HepG2 (cell line): ENCODE data around the gene PRRT1B. TPM values are rescaled to one million over a fixed set of nuclear protein-coding genes. Genes with fewer than 3 reads are reported as not detected.

ENCODE experiments used
- FOXC1 ChIP-seq: sonication (generic); formaldehyde crosslinking; IDR thresholded peaks from 2 replicates; pipeline ENCODE4 v1.8.0; 2022; ENCODE audit warnings: mild to moderate bottlenecking, missing genetic modification reagents, borderline replicate concordance
- FOXM1 ChIP-seq: sonication (generic); formaldehyde crosslinking; IDR thresholded peaks from 2 replicates; pipeline ENCODE4 v1.5.0; 2020; ENCODE audit warnings: missing genetic modification reagents
- IKZF5 ChIP-seq: IDR thresholded peaks from 2 replicates; pipeline ENCODE4 v1.6.1; 2018; ENCODE audit warnings: missing genetic modification reagents, mild to moderate bottlenecking, missing compliant biosample characterization
- MED1 ChIP-seq: sonication (generic); formaldehyde crosslinking; IDR thresholded peaks from 2 replicates; pipeline ENCODE4 v1.4.0; 2020; ENCODE audit warnings: missing genetic modification reagents
- PHF20 ChIP-seq: sonication (generic); formaldehyde crosslinking; IDR thresholded peaks from 2 replicates; pipeline ENCODE4 v1.5.0; 2020; ENCODE audit warnings: mild to moderate bottlenecking, missing genetic modification reagents
- PRDM10 ChIP-seq: sonication (generic); formaldehyde crosslinking; IDR thresholded peaks from 2 replicates; pipeline ENCODE4 v1.4.0; 2020; ENCODE audit warnings: low read depth, missing genetic modification reagents
- PRPF4 ChIP-seq: fragments of 200-400 bp; formaldehyde crosslinking; IDR thresholded peaks from 2 replicates; pipeline ENCODE4 v1.6.1; 2016; ENCODE audit warnings: low read length, low read depth; ENCODE audit not compliant: poor library complexity, severe bottlenecking
- SYNCRIP ChIP-seq: fragments of 200-400 bp; formaldehyde crosslinking; IDR thresholded peaks from 2 replicates; pipeline ENCODE4 v1.6.1; 2018; ENCODE audit warnings: mild to moderate bottlenecking, low read depth, low read length; ENCODE audit not compliant: insufficient read depth
- TFE3 ChIP-seq: IDR thresholded peaks from 2 replicates; pipeline ENCODE4 v1.6.1; 2016
- THAP11 ChIP-seq: IDR thresholded peaks from 2 replicates; pipeline ENCODE4 v1.6.1; 2016; ENCODE audit warnings: missing biosample characterization, missing genetic modification reagents
- U2AF2 ChIP-seq: fragments of 200-400 bp; formaldehyde crosslinking; IDR thresholded peaks from 2 replicates; pipeline ENCODE4 v1.6.1; 2017; ENCODE audit warnings: low read depth, mild to moderate bottlenecking, low read length
- ZBTB26 ChIP-seq: IDR thresholded peaks from 2 replicates; pipeline ENCODE4 v1.6.1; 2016; ENCODE audit warnings: missing compliant biosample characterization, missing genetic modification reagents, borderline replicate concordance
- ZBTB49 ChIP-seq: sonication (generic); formaldehyde crosslinking; IDR thresholded peaks from 2 replicates; pipeline ENCODE4 v1.4.0; 2020; ENCODE audit warnings: missing genetic modification reagents, borderline replicate concordance
- ZFY ChIP-seq: sonication (generic); formaldehyde crosslinking; IDR thresholded peaks from 2 replicates; pipeline ENCODE4 v1.4.0; 2020; ENCODE audit warnings: missing genetic modification reagents
- ZNF468 ChIP-seq: sonication (generic); formaldehyde crosslinking; IDR thresholded peaks from 2 replicates; pipeline ENCODE4 v1.8.0; 2022; ENCODE audit warnings: mild to moderate bottlenecking, moderate library complexity, missing genetic modification reagents
- ZNF747 ChIP-seq: sonication (generic); formaldehyde crosslinking; IDR thresholded peaks from 2 replicates; pipeline ENCODE4 v1.8.1; 2023; ENCODE audit warnings: missing genetic modification reagents, mild to moderate bottlenecking, borderline replicate concordance
- ZNF749 ChIP-seq: sonication (generic); formaldehyde crosslinking; IDR thresholded peaks from 2 replicates; pipeline ENCODE4 v1.8.0; 2022; ENCODE audit warnings: mild to moderate bottlenecking, missing genetic modification reagents, moderate library complexity, borderline replicate concordance
- polyA plus RNA-seq, 8 experiments: library from polyadenylated mRNA; depleted of rRNA in 3 of 8; stranded (reverse) in 7 of 8; unstranded in 1 of 8; fragments of >200 nt; fragmentation: Illumina TruSeq in 4 of 8; extraction: Trizol in 4 of 8; gene quantifications; 2 replicates each; pipeline versions ENCODE4 v1.2.1 to v1.2.3, GENCODE V29; 2011 to 2016; ENCODE audit warnings: low read depth in 4 of 8, missing spikeins in 1 of 8, mixed read lengths in 1 of 8; ENCODE audit not compliant: insufficient read depth in 1 of 8
- total RNA-seq, 5 experiments: library from RNA; depleted of rRNA; stranded (reverse); fragments of >200 nt; fragmentation: Illumina TruSeq; extraction: Trizol; gene quantifications; 2 replicates each; pipeline ENCODE4 v1.2.3, GENCODE V29; 2016; ENCODE audit warnings: low read depth in 1 of 5

PRRT1B gene
- total and polyA plus RNA-seq, 2 of the 13 experiments (the other 11 are each of a cell fraction or from before 2014, with no cell fraction given), result not detected

- TF ChIP-seq FOXM1 (no peak), ZNF468 (CRISPR knock-in tag) (no peak), THAP11 (CRISPR knock-in tag) (peak; percentile 89), ZNF747 (CRISPR knock-in tag) (0 out of 2 replicates have a peak, but pooled peaks have one; percentile 25), SYNCRIP (no peak), MED1 (peak; percentile 58; the same call in 1 of the 2 replicates), PRPF4 (no peak), U2AF2 (0 out of 2 replicates have a peak, but pooled peaks have one; percentile 43), ZBTB49 (no peak), ZFY (CRISPR knock-in tag) (peak; percentile 93), ZBTB26 (CRISPR knock-in tag) (no peak), FOXC1 (peak; percentile 53; the same call in 1 of the 2 replicates), PRDM10 (CRISPR knock-in tag) (no peak), PHF20 (peak; percentile 78), ZNF749 (peak; percentile 91), TFE3 (CRISPR knock-in tag) (peak; percentile 64; the same call in 1 of the 2 replicates), IKZF5 (peak; percentile 64; the same call in 1 of the 2 replicates)
These were observed 42.3 kb upstream of the PRRT1B start, which contains the start of gene POMT1 (continued) for GRCh38 chr9:131502781-131503625.
